ENCODE results near the gene ANKRD27.

GRCh38 chr19:32677657-32678056 is 2.7 kb upstream of the ANKRD27 start:
- TF ChIP-seq EZH2 (IDR thresholded peaks at IDR 0.05; ENCODE audit: borderline replicate concordance) (no peak), EZH2phosphoT487 (IDR thresholded peaks at IDR 0.05; ENCODE audit: low read depth, severe bottlenecking, unreplicated experiment) (no peak), CTCF (IDR thresholded peaks at IDR 0.05; ENCODE audit: poor library complexity) (no peak)

All from hepatocyte (in vitro differentiated cells).